H1 (cell line): ENCODE measurements around the gene IGSF9. TPM values are rescaled to one million over a fixed set of nuclear protein-coding genes. Genes with fewer than 3 reads are reported as not detected.

Source experiments
- CTCF ChIA-PET: fragments of 300-600 bp; sonication (Branson Sonifier 250); formaldehyde crosslinking; loops from one replicate; lab custom pipeline; 2021; ENCODE audit not compliant: partially characterized antibody; lab: Charles Lee
- POLR2A ChIA-PET: fragments of 300-600 bp; sonication (Branson Sonifier 250); formaldehyde crosslinking; loops from one replicate; lab custom pipeline; 2021; ENCODE audit warnings: inconsistent platforms; ENCODE audit not compliant: partially characterized antibody; lab: Charles Lee
- DNase-seq, 2 experiments: peaks; one replicate each; pipeline versions ENCODE4 v3.0.0 to v3.0.0-alpha.2; 2010 to 2022; ENCODE audit warnings: low spot score in 2 of 2, low read depth in 1 of 2, mixed read lengths in 1 of 2
- FAIRE-seq: peaks from 2 replicates; lab custom pipeline; 2011; peaks lifted over from hg19 to GRCh38; lab: Jason Lieb, UNC
- H2AFZ ChIP-seq: 2 replicates; pipeline ENCODE4 v1.8.1; 2012; ENCODE audit warnings: low read length, inconsistent platforms
- H2AK5ac ChIP-seq: 2 replicates; pipeline ENCODE4 v1.6.1; 2013; ENCODE audit warnings: low read depth, low read length
- H2BK120ac ChIP-seq: replicated peaks from 2 replicates; pipeline ENCODE3; 2013; ENCODE audit warnings: low read depth, low read length, inconsistent platforms
- H2BK12ac ChIP-seq: 2 replicates; pipeline ENCODE4 v1.6.1; 2013; ENCODE audit warnings: low read depth, low read length
- H2BK15ac ChIP-seq: 2 replicates; pipeline ENCODE4 v1.6.1; 2013; ENCODE audit warnings: low read length
- H2BK20ac ChIP-seq: 2 replicates; pipeline ENCODE4 v1.6.1; 2013; ENCODE audit warnings: low read length
- H2BK5ac ChIP-seq: 2 replicates; pipeline ENCODE4 v1.6.1; 2013; ENCODE audit warnings: low read depth, low read length
- H3K14ac ChIP-seq: 2 replicates; pipeline ENCODE4 v1.6.1; 2013; ENCODE audit warnings: inconsistent platforms; ENCODE audit not compliant: insufficient read length
- H3K18ac ChIP-seq: 2 replicates; pipeline ENCODE4 v1.6.1; 2013; ENCODE audit warnings: low read length; ENCODE audit errors: extremely low read depth
- H3K23ac ChIP-seq: 2 replicates; pipeline ENCODE4 v1.6.1; 2013; ENCODE audit warnings: inconsistent platforms; ENCODE audit not compliant: insufficient read length
- H3K23me2 ChIP-seq: 2 replicates; pipeline ENCODE4 v1.6.1; 2013; ENCODE audit warnings: low read depth, low read length
- H3K27ac ChIP-seq: 2 replicates; pipeline ENCODE4 v1.6.1; 2011; ENCODE audit warnings: low read depth, low read length, inconsistent platforms
- H3K27me3 ChIP-seq, 4 experiments: replicated peaks in 1 of 4; 1 replicate in 1 of 4; 2 replicates in 3 of 4; pipeline versions ENCODE4 v1.6.1 to v1.8.1; 2011 to 2013; ENCODE audit warnings: low read length in 3 of 4, mild to moderate bottlenecking in 3 of 4, inconsistent platforms in 2 of 4, mixed read lengths in 2 of 4, moderate library complexity in 1 of 4; ENCODE audit not compliant: control insufficient read depth in 3 of 4, insufficient read depth in 3 of 4; ENCODE audit errors: extremely low read depth in 1 of 4
- H3K36me3 ChIP-seq, 4 experiments: 2 replicates each; pipeline versions ENCODE4 v1.6.1 to v1.8.1; 2011 to 2013; ENCODE audit warnings: mild to moderate bottlenecking in 4 of 4, low read length in 3 of 4, moderate library complexity in 2 of 4, control low read depth in 1 of 4, inconsistent platforms in 1 of 4; ENCODE audit not compliant: insufficient read depth in 4 of 4, control insufficient read depth in 2 of 4
- H3K4ac ChIP-seq: replicated peaks from 2 replicates; pipeline ENCODE3; 2013; ENCODE audit warnings: low read length, low read depth, mixed read lengths, inconsistent platforms; ENCODE audit not compliant: insufficient read length
- H3K4me1 ChIP-seq, 4 experiments: replicated peaks in 1 of 4; 1 replicate in 1 of 4; 2 replicates in 3 of 4; pipeline versions ENCODE4 v1.6.1 to v1.8.1; 2011 to 2013; ENCODE audit warnings: low read length in 3 of 4, inconsistent platforms in 2 of 4, mixed read lengths in 1 of 4; ENCODE audit not compliant: insufficient read depth in 4 of 4, control insufficient read depth in 3 of 4
- H3K4me2 ChIP-seq, 2 experiments: 2 replicates each; pipeline versions ENCODE4 v1.6.1 to v1.8.1; 2011 to 2013; ENCODE audit warnings: low read depth in 2 of 2, low read length in 2 of 2, control low read depth in 1 of 2, inconsistent platforms in 1 of 2, mild to moderate bottlenecking in 1 of 2; ENCODE audit not compliant: insufficient read depth in 1 of 2
- H3K4me3 ChIP-seq, 4 experiments: fragments of 200-600, 300-600 bp in 1 of 4; sonication (generic), shearing (Covaris generic), sonication (Bioruptor Twin) in 1 of 4; 2 replicates each; pipeline versions ENCODE4 v1.5.1 to v1.8.1; 2011 to 2016; ENCODE audit warnings: low read length in 4 of 4, low read depth in 3 of 4, control low read depth in 2 of 4, inconsistent platforms in 2 of 4, mild to moderate bottlenecking in 2 of 4, mixed read lengths in 1 of 4, moderate library complexity in 1 of 4; ENCODE audit not compliant: insufficient read depth in 2 of 4; ENCODE audit errors: extremely low read depth in 1 of 4
- H3K56ac ChIP-seq: replicated peaks from 2 replicates; pipeline ENCODE3; 2013; ENCODE audit warnings: low read depth, mild to moderate bottlenecking, mixed read lengths, low read length, inconsistent platforms; ENCODE audit not compliant: insufficient read length
- H3K79me1 ChIP-seq: 2 replicates; pipeline ENCODE4 v1.6.1; 2013; ENCODE audit warnings: low read depth, low read length, control low read depth
- H3K79me2 ChIP-seq, 2 experiments: 2 replicates each; pipeline versions ENCODE4 v1.6.1 to v1.8.1; 2012 to 2013; ENCODE audit warnings: low read length in 2 of 2, mild to moderate bottlenecking in 2 of 2, inconsistent platforms in 1 of 2; ENCODE audit not compliant: insufficient read depth in 2 of 2, control insufficient read depth in 1 of 2
- H3K9ac ChIP-seq, 4 experiments: replicated peaks in 1 of 4; 1 replicate in 1 of 4; 2 replicates in 3 of 4; pipeline versions ENCODE4 v1.6.1 to v1.8.1; 2011 to 2013; ENCODE audit warnings: low read depth in 3 of 4, low read length in 3 of 4, control low read depth in 2 of 4, mild to moderate bottlenecking in 2 of 4, moderate library complexity in 2 of 4, inconsistent platforms in 1 of 4; ENCODE audit errors: extremely low read depth in 1 of 4
- H3K9me3 ChIP-seq, 2 experiments: 2 replicates each; pipeline versions ENCODE4 v1.6.1 to v1.8.1; 2012 to 2013; ENCODE audit warnings: mild to moderate bottlenecking in 2 of 2, moderate library complexity in 2 of 2, control low read depth in 1 of 2, inconsistent platforms in 1 of 2, low read depth in 1 of 2, low read length in 1 of 2, mixed read lengths in 1 of 2; ENCODE audit not compliant: insufficient read depth in 2 of 2
- H4K20me1 ChIP-seq, 2 experiments: replicated peaks in 1 of 2; 2 replicates each; pipeline versions ENCODE3 to v1.8.1; 2011 to 2013; ENCODE audit warnings: inconsistent platforms in 2 of 2, low read length in 2 of 2, mild to moderate bottlenecking in 1 of 2; ENCODE audit not compliant: insufficient read depth in 2 of 2, control insufficient read depth in 1 of 2
- H4K5ac ChIP-seq: 2 replicates; pipeline ENCODE4 v1.6.1; 2013; ENCODE audit warnings: low read length, low read depth, mixed read lengths, inconsistent platforms; ENCODE audit not compliant: insufficient read length
- H4K8ac ChIP-seq: 2 replicates; pipeline ENCODE4 v1.8.0; 2013; ENCODE audit warnings: mild to moderate bottlenecking, moderate library complexity, low read length, inconsistent platforms; ENCODE audit not compliant: insufficient read depth; ENCODE audit errors: extremely low read depth
- H4K91ac ChIP-seq: replicated peaks from 2 replicates; pipeline ENCODE3; 2013; ENCODE audit warnings: low read length, mixed read lengths, inconsistent platforms; ENCODE audit not compliant: insufficient read length
- GTF2F1 ChIP-seq: IDR thresholded peaks from 2 replicates; pipeline ENCODE4 v1.6.1; 2012; ENCODE audit warnings: low read depth, low read length, improper control_type of control experiment, borderline replicate concordance
- KDM1A ChIP-seq: fragments of 200-600, 300-600 bp; sonication (generic); IDR thresholded peaks from 2 replicates; pipeline ENCODE4 v1.7.1; 2016; ENCODE audit warnings: mild to moderate bottlenecking, low read length, borderline replicate concordance
- POLR2A ChIP-seq, 2 experiments: IDR thresholded peaks; 1 replicate in 1 of 2; 2 replicates in 1 of 2; pipeline ENCODE4 v1.6.1; 2011; ENCODE audit warnings: low read depth in 2 of 2, low read length in 2 of 2, mild to moderate bottlenecking in 2 of 2; ENCODE audit errors: control extremely low read depth in 1 of 2
- POLR2AphosphoS5 ChIP-seq: IDR thresholded peaks from 2 replicates; pipeline ENCODE4 v1.6.1; 2011; ENCODE audit warnings: low read depth, low read length
- RXRA ChIP-seq: IDR thresholded peaks from 2 replicates; pipeline ENCODE4 v1.6.1; 2011; ENCODE audit warnings: low read depth, mild to moderate bottlenecking, low read length, moderate library complexity; ENCODE audit not compliant: insufficient read depth
- SIX5 ChIP-seq: IDR thresholded peaks from 2 replicates; pipeline ENCODE4 v1.6.1; 2011; ENCODE audit warnings: mild to moderate bottlenecking, low read depth, low read length
- WGBS, 2 experiments: shearing (Covaris generic) in 1 of 2; methylation state at CpG; one replicate each; pipeline versions ENCODE4 v1.1.6 to v1.1.7; 2013 to 2015; ENCODE audit warnings: low lambda C conversion rate in 2 of 2, mixed read lengths in 2 of 2, inconsistent platforms in 1 of 2, low coverage in 1 of 2, missing lambda C conversion rate in 1 of 2; ENCODE audit not compliant: insufficient replicate concordance in 2 of 2, insufficient coverage in 1 of 2, insufficient read length in 1 of 2; ENCODE audit errors: extremely low coverage in 1 of 2, missing lambda C conversion rate in 1 of 2; 5-methylcytosine and 5-hydroxymethylcytosine counted together
- polyA plus RNA-seq, 7 experiments: library from polyadenylated mRNA; depleted of rRNA in 3 of 7; stranded (reverse) in 5 of 7; unstranded in 2 of 7; fragments of >200 nt in 5 of 7; fragments of 200-250 nt in 2 of 7; gene quantifications; 1 replicate in 5 of 7; 2 replicates in 1 of 7; 4 replicates in 1 of 7; pipeline versions ENCODE4 v1.2.1 to v1.2.3, GENCODE V29; 2011 to 2013; ENCODE audit warnings: missing spikeins in 2 of 7, mixed read lengths in 2 of 7
- total RNA-seq: library from RNA; stranded (reverse); fragmentation: NEBNext Ultra II Directional; extraction: Animal tissue kit (Norgen Biotek cat#: 25700); gene quantifications from 2 replicates; pipeline ENCODE4 v1.2.1, GENCODE V29; 2021

IGSF9 gene
- total and polyA plus RNA-seq, 2 of the 8 experiments (the other 6 are each of a cell fraction or from before 2014, with no cell fraction given), result 10.9 to 28.1 TPM

- FAIRE-seq (no peak), DNase-seq (no peak)
Measured at GRCh38 chr1:159993911-159994310, 48.5 kb upstream of the IGSF9 start.

More at GRCh38 chr1:159993911-159994310, 48.5 kb upstream of the IGSF9 start:
- Histone ChIP-seq H3K23ac (no peak overlapping the region), H3K36me3 (no peaks in the 10 kb centered on the region), H3K18ac (no peak overlapping the region), H3K79me1 (no peaks in the 10 kb centered on the region), H3K4me2 (no peak overlapping the region), H4K8ac (no peak overlapping the region), H3K14ac (no peak overlapping the region), H2AFZ (no peak overlapping the region), H2AK5ac (no peak overlapping the region), H2BK120ac (no peak overlapping the region), H3K27ac (no peak overlapping the region), H3K23me2 (no peaks in the 10 kb centered on the region), H2BK12ac (no peak overlapping the region), H2BK15ac (no peak overlapping the region), H3K9me3 (no peaks in the 10 kb centered on the region), H3K4me3 (no peak overlapping the region), H3K79me2 (no peaks in the 10 kb centered on the region), H2BK20ac (no peak overlapping the region), H4K91ac (no peak overlapping the region), H4K5ac (no peak overlapping the region), H3K27me3 (no peaks in the 10 kb centered on the region), H3K4ac (no peak overlapping the region), H3K9ac (no peak overlapping the region), H4K20me1 (no peaks in the 10 kb centered on the region), H3K56ac (no peak overlapping the region), H2BK5ac (no peak overlapping the region), H3K4me1 (no peaks in the 10 kb centered on the region)
- CTCF ChIA-PET, result interaction anchor here (1.1 to 8.9 kb wide), 2 partner anchors 11 to 15 kb away, joined by 3 to 98 read pairs; no protein-coding TSS in a partner anchor
- TF ChIP-seq SIX5 (no peak), KDM1A (no peak), POLR2AphosphoS5 (no peak), RXRA (no peak), POLR2A (IDR thresholded peaks at IDR 0.05; ENCODE audit: control extremely low read depth in 1 of 2, low read depth in 2 of 2, low read length in 2 of 2) (no peak), GTF2F1 (no peak)
- POLR2A ChIA-PET, result no interaction called here
- 87% methylated on average over 2 of the region's 2 CpGs; no CpG with 5 or more reads in 1 of the 2 experiments for WGBS, 2 experiments
